GM21423 (cell line): ENCODE results near the gene TCOF1.
A peak's percentile ranks its signal among the peaks of the same experiment; 100 is the strongest.
"Not testable (repeated sequence)": the region's sequence is repeated elsewhere in the genome, so short reads cannot be mapped to it uniquely, and the experiment has no call there.

ENCODE experiments used
- ATAC-seq: cut with Tn5 transposase; IDR thresholded peaks from one replicate; pipeline ENCODE4 v1.9.1; 2021; ENCODE audit warnings: mild to moderate bottlenecking, moderate library complexity; ENCODE audit not compliant: unreplicated experiment

Gene TCOF1

DNA sequence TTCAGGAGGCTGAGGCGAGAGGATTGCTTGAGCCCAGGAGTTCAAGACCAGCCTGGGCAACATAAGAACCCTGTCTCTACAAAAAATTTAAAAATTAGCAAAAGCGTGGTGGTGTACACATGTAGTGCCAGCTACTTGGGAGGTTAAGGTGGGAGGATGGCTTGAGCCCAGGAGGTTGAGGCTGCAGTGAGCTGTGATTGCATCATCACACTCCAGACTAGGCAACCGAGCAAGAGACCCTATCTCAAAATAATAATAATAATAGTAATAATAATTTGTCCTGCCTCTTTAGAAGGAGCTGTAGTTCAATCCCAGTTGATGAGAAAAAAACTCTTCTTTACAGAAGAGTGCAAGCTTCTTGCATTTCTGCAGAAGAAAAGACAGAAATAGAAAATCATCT is 65.3 kb downstream of the TCOF1 start:
- no peak for ATAC-seq

DNA sequence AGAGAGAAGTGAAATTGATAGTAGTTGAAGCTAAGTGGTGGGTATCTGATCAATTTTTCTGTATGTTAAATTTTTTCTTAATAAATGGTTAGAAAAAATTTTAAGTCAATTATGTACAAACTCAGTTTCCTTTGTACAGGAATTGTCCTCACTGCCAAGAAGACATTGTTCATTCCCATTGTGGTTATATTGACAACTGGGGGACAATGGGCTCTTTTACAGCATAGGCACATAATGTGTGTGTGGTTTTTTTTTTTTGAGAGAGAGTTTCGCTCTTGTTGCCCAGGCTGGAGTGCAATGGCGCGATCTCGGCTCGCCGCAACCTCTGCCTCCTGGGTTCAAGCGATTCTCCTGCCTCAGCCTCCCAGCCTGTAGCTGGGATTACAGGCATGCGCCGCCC is 68.7 kb downstream of the TCOF1 start:
- ATAC-seq, result not testable (repeated sequence)

DNA sequence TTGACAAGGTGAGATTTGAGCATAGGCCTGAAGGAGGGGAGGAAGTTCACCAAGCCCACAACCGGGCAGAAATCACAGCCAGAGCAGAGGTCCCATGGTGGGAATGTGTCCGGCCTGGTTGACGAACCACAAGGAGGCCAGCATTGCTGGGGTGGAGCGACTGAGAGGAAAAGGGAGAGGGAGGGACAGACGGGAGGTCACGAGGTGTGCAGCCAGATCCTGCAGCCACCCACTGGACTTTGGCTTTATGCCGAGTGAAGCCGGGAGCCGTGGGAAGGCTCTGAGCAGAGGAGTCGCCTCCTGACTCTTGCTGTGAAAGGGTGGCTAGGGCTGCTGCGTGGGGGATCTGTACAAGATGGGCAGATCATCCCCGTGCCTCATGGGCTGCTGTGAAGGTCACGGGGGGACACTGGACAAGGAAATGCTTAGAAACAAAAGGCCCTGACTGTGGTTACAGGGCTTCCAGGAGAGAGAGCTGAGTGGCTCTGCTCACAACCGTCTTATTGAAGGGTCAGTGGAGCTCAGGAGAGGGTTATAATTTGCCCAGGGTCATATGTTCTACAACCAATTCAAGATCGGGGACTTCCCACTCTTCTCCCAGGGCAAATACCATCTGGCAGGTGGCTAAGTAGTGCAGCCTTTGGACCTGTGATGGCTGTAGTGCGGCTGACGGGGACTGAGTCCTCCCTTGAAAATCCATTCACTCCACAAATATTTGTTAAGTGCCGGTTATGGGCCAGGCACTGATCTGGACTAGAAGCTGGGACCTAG is 70.8 kb downstream of the TCOF1 start:
- ATAC-seq, result no peak

DNA sequence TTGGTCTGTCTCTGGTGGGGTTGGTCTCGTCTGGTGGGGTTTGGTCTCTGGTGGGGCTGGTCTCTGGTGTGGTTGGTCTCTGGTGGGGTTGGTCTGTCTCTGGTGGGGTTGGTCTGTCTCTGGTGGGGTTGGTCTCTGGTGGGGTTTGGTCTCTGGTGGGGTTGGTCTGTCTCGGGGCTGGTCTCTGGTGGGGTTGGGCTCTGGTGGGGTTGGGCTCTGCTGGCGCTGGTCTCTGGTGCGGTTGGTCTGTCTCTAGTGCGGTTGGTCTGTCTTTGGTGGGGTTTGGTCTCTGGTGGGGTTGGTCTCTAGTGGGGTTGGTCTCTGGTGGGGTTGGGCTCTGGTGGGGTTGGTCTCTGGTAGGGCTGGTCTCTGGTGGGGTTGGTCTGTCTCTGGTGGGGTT is 71.5 kb downstream of the TCOF1 start:
- no peak for ATAC-seq

DNA sequence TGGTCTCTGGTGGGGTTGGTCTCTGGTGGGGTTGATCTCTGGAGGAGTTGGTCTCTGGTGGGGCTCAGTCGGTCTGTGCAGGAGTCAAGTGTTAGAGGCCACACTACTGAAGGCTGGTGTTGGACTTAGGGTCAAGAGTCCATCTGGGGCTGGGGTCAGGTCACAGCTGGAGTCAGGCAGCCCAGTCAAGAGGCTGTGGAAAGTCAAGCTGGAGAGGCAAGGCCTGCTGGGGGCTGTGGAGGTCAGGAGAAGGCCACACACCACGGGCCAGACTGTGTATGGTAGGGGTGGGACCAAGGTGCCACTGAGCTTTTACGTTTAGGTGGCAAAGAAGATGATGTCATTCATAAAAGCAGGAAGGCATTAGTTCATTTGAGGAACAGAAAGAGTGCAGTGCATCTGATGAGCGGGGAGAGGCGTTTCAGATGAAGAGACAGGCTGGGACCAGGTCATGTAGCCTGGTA is 71.9 kb downstream of the TCOF1 start:
- peak; percentile 63 for ATAC-seq

DNA sequence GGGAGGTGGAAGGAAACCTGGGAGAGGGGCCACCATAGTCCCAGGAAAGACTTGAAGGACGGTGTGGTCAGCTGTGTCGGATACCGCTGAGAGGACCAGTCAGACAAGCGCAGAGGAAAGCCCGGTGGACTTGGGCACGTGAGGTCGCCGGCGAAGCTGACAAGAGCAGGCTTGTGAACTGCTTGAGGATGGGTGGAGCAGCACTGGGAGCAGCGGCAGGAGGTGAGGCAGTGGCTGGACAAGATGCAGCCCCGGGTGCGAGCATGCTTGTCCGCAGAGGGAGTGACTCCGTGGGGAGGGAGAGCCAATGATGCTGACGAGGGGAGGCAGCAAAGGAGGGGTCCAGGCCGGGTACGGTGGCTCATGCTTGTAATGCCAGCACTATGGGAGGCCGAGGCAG is 73.6 kb downstream of the TCOF1 start:
- ATAC-seq, result no peak

DNA sequence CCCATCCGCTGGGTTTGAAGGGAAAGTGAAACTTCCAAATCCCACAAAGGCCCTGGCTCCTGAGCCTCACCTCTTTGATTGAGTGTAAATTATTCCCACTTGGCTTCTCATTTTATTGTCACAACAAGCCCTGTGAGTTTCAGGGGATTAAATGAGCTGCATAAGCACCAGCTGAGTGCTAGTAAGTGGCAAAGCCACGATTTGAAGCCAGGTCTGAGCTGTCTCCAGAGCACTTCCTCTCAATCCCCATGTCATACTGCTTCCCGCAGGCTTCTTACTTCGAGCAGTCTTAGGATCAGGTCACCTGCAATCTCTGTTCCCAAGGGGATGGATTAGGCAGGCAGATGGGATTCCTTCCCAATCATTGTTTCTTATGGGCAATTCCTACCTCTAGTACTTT is 74.1 kb downstream of the TCOF1 start:
- ATAC-seq, result no peak

DNA sequence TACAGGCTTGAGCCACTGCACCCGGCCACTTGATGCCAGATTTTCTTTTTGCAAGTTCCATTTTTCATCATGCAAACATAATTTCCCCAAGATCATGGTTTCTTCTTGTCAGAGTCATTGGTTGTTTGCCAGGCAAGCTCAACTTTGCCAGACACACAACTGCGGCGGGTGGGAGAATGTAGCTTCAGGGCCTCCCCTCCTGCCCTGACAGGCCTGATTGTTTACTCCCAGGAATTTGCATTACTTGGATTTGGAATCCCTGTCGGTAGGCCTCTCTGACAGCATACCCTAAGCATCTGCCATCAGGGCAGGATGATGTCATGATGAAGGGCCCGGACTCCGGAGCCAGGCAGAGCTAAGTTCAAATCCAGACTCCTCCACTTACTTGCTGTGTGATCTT is 77.0 kb downstream of the TCOF1 start:
- no peak for ATAC-seq

DNA sequence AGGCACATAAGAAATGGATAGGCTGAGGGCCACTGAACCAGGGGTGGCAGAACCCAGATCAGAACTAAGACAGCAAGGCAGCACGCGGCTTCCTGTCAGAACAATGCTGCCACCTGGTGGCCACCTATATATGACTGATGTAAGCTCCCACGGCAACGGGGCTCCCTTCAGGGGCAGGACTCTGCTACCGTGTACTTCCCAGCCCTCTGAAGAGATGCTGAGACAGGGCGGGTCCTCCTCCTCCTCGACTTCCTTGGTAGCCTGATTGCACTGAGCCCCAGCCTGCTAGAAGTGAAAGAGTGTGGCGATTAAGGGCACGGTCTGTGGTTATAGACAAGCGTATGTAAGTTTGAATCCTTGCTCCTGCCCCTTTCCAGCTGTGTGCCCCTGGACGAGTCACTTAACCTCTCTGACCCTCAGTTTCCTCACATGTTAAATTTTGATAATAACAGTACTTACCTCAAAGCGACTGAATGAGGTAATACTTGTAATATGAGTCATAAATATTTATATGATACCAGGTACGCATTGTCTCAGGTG is 78.7 kb downstream of the TCOF1 start:
- peak; percentile 89 for ATAC-seq

DNA sequence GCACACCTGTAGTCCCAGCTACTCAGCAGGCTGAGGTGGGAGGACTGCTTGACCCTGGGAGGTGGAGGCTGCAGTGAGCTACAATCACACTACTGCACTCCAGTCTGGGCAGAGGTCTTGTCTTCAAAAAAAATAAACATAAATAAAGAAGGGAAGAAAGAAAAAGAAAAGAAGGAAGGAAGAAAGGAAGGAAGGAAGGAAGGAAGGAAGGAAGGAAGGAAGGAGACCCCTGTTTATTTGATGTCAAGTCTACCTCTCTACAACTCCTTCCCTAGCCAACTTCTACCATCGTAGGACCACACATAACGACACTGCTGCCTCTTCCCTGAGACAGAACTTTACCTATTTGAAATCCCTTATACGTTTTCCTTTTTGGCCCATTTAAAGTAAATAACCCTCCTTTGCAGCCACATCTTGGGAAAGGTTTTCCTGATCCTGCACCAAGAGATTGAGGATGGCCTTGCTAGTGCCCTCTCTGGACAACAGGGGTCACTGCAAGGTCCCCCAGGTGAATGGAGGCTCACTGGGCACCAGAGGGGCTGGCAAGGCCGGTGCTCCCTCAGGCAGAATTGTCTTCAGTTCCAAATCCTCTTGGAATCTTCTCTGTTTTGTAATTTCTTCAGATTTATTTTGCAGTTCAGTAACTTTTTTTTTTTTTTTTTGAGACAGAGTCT is 81.5 kb downstream of the TCOF1 start:
- no peak for ATAC-seq

DNA sequence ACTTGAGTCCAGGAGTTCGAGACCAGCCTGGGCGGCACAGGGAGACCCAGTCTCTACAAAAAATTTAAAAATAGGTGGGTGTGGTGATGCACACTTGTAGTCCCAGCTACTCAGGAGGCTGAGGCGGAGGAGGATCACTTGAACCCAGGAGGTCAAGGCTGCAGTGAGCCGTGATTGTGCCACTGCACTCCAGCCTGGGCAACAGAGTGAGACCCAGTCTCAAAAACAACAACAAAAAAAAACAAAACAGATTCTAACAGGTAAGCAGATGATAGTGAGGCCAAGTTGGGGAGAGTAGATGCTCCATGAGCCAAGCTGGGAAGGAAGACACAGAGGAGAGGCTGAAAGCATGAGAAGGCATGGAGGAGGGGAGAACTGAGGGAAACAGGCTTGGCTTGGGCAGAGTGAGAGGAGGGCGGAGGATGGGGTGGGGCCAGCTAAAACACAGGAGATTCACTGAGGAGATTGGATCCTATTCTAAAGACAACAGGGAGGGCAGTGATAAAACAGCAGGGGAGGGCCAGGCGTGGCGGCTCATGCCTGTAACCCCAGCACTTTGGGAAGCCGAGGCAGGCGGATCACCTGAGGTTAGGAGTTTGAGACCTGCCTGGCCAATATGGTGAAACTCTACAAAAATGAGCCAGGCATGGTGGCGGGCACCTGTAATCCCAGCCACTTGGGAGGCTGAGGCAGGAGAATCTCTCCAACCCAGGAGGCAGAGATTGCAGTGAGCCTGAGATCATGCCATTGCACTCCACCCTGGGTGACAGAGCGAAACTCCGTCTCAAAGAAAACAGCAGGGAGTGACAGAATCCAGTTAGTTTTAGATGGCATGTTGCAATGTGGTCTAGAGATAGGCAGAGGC is 83.7 kb downstream of the TCOF1 start:
- no peak for ATAC-seq

DNA sequence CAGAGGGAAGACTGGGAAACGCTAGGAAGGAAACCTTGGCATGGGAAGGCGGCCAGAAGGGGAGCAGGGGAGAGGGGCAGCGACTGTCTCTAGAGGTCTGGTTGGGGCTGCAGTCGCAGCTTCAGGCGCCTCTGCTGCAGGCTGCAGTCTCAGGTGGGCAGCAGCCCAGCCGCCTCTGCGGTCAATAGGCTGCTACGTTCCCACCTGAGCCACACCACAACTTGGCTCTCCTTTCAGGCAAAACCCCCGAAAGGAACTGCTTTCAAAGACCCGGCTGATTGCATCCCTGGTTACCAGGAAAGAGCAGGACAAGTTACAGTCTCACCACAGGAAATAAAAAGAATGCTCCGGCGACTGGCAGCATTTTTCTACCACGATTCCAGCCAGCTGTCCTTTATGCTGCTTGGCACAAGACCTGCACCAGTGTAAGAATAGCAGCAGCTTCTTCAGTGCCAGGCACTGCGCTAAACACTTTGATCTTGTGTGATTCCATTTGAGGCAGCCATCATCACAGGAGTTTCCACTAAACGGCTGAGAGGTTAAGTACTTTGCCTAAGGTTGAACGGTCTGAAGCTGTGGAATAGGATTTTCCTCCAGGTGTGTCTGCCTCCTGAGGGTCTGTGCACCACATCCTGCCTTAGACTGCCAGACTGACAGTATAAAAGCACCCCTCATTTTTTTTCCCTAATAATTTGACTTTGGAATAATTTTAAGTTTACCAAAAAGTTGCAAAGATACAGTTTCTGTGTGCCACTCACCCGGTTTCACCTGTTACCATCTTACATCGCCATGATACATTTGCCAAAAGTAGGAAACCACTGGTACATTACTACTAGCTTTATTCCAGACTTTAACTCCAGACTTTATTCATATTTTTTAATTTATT is 84.6 kb downstream of the TCOF1 start:
- ATAC-seq, result no peak

DNA sequence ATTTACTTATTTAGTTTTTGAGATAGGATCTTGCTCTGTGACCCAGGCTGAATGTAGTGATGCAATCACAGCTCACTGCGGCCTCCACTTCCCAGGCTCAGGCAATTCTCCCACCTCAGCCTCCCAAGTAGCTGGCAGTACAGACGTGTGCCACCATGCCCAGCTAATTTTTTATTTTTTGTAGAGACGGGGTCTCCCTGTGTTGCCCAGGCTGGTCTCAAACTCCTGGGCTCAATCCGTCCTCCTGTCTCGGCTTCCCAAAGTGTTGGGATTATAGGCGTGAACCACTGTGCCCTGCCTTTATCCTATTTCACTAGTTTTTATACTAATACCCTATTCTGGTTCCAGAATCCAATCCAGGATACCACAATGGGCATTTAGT is 85.2 kb downstream of the TCOF1 start:
- no peak for ATAC-seq

DNA sequence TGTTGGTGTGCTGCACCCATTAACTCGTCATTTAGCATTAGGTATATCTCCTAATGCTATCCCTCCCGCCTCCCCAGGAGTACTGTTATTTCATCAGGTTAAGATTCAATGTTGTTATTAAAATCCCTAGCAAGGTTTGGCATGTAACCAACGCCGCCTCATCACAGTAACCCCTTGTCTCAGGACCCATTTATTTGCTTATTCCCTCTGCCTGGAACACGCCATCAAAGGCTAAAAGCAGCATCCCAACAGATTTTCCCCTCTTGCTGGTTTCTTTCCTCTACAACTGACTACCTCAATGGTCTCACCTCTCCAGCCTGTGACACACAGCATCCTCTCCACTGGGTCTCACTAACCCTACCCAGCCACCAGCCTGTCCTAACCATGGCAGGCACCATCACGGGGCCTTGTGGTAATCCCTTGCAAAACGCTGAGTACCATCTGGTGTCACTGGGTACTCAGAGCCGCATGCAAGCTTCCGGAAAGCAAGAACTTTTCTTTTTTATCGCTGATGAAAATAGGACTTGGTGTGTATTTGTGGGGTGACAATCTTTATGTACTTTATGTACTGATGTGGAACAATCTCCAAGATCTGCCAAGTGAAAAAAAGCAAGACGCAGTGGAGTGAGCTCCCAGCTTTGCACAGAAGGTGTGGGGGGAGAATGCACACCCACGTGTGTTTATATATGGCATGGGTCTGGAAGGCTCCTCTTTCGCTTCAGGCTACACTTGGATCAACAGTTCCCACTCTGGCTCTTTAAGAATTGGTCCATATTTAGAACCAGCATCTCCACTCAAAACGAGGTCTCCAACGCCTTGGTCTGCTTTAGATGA is 86.0 kb downstream of the TCOF1 start:
- no peak for ATAC-seq

DNA sequence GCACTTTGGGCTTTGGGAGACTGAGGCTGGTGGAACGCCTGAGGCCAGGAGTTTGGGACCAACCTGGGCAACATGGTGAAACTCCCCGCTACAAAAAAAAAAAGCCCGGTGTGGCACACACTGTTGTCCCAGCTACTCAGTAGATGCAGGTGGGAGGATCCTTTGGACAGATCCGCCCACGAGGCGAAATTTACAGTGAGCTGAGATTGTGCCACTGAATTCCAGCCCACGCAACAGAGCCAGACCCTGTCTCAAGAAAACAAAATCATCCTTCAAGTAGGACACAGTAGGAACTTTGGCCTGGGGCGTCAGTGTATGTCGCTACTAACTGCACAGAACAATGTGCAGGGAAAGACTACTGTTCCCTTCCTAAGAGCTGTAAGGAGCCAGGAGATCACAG is 87.3 kb downstream of the TCOF1 start:
- no peak for ATAC-seq

DNA sequence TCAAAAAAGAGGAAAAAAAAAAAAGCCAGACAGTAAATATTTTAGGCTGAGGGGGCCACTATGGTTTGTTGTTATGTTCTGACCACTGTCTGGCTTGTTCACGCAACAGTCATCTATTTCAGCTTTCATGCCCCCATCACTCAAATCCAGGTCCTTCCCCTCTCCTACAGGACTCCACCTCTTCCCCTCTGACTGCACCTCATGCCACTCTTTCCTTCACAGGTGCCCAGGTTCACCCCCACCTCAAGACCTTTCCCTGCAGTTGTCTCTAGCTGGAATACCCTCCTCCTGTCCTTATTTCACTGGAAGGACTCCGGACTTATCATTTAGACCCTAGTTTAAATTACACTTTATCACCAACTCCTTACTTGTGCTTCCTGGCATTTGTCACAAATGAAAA is 88.6 kb downstream of the TCOF1 start:
- no peak for ATAC-seq

DNA sequence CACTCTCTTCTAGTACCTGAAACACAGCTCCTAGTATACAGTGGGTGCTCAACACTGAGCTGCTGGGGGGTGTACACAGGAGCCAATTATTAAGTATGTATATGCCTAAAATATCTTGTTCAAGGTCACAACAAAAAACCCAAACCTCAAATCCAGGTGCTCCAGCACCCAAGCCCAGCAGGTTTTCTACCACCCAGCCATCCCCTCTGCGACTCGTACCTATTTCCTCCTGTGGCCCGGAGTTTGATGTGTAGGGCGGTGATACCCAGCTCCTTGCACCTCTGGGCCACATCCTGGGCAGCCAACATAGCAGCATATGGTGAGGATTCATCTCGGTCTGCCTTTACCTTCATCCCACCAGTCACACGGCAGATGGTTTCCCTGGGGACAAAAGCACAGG is 89.1 kb downstream of the TCOF1 start:
- ATAC-seq, result no peak

DNA sequence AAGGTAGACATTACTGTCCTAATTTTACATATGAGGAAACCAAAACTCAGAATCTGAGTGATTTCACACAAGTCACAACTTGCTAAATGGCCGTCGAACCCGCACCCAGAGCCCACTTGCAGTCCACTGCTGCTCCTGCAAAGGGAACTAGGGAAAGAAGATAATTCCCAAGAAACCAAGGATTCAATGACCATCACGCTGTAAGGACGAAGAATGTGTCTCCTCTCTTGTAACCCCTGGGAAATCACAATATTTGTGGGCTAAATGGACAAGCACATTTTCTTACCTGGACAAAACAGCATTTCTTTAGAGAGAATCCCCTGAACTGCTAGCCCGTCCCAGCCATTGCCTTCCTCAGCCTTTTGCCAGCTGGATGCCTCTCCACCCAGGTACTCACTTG is 89.7 kb downstream of the TCOF1 start:
- ATAC-seq, result no peak

DNA sequence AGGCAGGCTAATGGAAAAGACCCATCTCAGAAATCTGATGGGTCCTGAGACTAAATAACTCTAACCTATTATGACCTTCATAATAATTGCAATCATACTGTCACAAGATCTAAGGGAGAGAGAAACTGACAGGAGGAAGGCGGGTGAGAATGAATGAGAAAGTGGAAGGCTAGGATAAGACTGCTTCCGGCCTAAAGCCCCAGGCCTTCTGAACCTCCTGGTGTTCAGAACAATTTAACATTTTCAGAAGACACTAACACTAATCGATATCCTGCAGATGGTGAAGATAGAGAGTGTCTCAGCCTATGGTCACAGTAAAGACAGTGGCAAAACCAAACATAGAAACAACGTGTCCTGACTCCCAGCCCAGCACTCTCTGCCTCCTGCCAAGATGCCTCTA is 90.8 kb downstream of the TCOF1 start:
- ATAC-seq, result no peak
